ENCODE results near the gene APAF1.
"Not testable (repeated sequence)": the region's sequence is repeated elsewhere in the genome, so short reads cannot be mapped to it uniquely, and the experiment has no call there.

The APAF1 gene

DNA sequence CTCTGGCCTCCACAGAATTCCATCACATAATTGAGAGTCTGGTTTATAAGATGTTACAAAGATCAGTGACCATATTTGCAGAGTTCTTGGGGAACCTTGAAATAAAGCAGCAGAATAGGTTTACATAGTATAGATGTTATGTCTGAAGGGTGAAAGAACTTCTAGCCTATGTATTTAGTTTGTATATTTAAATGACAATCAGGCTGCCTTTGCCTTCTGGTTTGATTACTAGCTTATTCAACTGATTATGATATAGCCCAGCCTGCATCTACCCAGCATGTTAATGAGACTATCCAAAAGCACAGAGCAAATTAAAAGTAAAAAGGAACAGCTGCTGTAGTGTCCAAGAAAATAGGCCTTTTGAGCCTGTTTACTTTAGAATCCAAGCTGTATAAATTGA is 85.3 kb downstream of the APAF1 start:
- DNase-seq, result no peak

DNA sequence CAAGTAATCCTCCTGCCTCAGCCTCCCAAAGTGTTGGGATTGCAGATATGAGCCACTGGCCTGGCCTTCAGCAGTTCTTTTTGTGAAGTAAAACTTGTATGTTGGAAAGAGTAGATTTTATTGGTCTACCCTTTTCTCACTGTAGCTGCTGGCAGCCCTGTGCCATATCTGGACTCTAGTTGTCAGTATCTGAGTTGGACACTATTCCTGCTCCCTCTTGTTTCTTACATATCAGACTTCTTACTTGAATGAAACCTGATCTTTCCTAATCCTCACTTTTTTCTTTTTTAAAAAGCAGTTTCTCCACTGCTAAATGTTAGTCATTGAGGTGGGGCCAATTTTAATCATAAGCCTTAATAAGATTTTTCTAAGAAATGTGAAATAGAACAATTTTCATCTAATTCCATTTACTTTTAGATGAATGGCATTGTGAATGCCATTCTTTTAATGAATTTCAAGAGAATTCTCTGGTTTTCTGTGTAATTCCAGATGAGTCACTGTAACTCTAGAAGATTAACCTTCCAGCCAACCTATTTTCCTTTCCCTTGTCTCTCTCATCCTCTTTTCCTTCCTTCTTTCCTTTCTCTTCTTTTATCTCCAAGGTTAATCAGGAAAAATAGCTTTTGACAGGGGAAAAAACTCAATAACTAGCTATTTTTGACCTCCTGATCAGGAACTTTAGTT is 88.7 kb downstream of the APAF1 start:
- no peak for DNase-seq

DNA sequence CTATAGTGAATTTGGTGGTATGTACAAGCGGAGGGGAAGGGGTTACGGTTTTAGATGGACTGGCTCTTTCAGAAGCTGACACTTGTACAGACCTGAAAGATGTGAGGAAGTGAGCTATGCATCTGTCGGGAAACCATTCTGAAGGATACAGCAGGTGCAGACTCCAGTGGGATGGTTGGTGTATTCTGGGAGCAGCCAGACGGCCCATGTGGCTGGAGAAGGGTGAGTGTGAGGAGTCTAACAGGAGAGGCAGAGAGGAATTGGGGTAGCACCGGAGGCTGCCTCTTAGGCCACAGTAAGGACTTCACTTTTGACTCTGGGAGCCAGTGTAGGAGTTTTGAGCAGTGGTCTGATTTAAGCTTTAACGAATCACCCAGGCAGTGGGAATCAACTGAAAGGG is 90.7 kb downstream of the APAF1 start:
- DNase-seq, result no peak

DNA sequence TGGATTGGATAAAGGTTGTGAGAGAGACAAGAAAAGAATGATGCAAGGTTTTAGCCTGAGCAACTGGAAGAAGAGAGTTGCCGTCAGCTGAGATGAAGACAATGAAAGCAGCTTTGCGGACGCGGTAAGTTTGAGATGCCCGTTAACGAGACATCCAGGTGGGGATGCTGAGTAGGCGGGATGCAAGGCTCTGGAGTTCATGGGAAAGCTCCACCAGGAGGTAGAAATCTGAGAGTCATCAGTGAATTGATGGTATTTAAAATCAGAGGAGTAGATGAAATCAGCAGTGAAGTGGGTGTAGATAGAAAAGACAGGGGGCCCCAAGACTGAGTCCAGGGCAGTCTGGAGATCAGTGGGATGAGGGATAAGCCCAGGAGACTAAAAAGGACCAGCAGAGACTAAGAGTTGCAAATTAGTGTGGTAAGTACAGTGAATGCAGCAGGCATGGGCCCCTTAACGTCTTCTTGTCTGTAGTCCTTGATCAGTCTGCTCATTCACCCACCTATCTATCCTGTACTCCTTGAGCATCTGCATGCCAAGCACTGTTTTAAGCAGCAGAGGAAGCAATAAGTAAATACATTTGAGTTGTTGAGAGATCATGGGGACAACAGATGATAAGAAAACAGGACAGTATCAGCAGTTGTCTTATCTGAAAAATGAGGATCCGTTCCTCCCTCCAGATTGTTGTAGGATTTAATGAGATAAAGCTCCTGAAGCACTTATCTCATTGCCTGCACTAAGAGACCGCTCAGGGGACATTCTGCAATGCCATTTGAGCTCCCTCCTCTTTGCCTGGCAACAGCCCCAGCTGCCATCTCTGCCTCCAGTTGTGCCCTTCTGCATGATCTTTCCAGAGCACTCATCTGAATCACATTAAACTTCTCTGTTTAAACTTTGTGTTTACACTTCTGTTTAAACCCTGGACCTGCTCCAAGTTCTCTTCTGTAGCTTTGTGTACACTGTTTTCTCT is 91.5 kb downstream of the APAF1 start:
- no peak for DNase-seq

DNA sequence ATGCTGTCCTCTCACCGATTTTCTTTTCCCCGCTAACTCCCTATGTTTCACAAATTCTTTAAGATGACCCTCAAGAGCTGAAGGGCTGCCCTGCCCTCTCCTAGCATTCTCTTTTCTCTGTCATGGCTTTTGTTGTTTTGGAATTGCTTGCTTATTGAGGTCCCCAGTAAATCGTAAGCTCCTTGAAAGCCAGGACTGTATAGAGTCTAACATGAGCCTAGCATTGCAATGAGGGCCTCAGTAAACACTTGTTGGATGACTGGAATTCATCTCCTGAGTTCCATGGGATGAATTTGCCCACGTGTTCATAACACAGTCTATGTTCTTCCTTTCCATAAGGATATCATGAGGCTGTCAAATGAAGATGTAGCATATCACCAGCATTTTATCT is 92.2 kb downstream of the APAF1 start:
- no peak for DNase-seq

DNA sequence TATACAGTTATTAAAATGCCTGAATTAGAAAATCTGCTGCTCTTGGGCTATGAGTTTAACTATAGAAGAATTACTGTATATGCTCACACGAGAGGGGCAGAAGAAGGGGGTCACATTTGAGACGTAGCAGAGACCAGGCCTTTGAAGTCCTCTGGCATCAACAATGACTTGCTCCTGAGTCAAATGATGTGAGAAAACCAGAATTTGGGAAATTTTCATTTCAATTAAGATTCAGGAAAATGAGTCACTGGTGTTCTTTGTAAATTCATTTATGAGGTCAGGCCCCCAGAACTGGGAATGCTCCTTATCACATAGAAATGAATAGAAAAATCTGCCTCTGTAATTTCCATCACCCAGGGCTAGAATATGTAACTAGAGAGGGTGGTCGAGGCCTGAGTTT is 92.9 kb downstream of the APAF1 start:
- DNase-seq, result no peak

DNA sequence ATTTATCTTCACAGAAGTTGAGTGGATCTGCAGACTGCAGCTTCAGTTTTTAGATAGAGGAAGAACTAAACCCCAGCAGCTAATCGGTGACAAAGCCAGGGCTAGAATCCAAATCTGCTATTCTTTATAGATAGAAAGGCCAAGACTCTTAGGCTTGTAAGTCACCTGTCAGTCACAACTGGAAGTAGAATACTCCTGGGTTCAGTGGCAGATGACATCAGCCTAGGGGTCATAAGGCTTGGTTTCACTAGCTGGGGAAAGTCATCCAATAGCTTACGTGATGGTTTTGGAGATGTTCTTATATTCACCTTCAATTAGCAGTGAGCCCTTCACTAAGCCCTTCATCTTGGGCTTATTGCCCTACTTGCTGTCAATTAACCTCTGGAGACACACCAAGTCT is 93.4 kb downstream of the APAF1 start:
- DNase-seq, result no peak

DNA sequence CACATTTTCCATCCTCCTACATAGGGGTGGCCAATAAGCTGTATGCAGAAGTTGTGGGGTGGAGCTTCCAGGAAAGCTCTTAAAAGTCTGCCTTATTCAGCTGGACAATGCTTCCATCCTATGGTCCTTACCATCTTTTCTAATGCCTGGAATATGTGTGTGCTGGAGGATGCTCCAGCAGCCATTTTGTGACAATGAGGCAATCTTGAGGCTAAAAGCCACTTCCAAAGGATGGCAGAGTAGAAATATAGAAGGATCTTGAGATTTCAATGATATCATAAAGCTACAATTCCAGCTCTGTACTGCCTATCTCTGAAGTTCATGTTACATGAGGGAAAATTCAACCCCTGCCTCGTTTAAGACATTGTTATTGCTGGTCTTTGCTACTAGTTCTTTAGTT is 95.7 kb downstream of the APAF1 start:
- DNase-seq, result no peak

DNA sequence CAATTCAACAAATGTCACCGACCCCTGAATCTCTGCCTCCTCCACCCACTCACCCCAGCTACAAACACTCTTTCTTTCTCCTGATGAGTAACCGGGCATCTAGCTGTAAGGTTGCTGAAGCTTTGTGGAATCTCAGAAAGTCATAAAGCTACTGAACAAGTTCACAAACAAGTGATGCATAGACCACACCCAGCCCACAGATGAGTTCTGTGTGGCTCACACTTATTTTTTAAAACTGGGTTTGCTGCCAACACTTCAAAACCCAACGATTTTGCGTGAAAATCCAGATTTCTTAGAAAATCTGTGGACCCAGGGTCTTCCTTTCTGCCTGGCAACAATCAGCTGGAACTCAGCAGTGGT is 96.1 kb downstream of the APAF1 start:
- DNase-seq, result no peak

DNA sequence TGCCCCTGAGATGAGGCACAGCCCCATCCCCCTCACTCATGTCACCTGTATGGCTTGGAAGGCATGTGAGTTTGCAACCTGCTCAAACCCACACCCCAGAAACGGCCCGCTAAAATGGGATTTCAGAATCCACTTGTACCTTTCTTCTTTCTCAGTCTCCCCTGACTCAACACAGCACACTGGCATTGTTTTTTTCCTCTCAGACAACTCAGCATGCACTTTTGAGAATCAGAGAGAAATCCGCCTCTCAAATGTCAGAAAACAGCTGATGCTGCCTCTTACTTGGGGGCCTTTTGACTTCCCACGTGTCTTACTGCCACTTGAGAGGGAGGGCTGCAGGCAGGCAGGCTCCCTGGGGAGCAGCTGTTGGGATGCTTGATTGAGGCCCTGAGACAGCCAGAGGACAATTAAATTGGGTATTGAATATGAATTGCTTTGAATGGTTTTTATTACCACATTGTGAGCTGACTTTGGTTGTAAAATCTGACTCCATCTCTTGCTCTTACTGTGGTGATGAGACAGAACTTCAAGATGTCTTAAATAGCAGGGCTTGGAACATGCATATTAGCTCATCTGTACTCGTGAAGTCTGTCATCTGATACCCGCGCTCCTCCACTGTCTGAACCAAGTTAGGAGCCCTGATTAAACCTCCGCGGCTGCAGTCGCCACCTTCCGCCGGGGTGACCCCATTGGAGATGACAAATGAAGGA is 96.6 kb downstream of the APAF1 start:
- DNase-seq, result no peak

DNA sequence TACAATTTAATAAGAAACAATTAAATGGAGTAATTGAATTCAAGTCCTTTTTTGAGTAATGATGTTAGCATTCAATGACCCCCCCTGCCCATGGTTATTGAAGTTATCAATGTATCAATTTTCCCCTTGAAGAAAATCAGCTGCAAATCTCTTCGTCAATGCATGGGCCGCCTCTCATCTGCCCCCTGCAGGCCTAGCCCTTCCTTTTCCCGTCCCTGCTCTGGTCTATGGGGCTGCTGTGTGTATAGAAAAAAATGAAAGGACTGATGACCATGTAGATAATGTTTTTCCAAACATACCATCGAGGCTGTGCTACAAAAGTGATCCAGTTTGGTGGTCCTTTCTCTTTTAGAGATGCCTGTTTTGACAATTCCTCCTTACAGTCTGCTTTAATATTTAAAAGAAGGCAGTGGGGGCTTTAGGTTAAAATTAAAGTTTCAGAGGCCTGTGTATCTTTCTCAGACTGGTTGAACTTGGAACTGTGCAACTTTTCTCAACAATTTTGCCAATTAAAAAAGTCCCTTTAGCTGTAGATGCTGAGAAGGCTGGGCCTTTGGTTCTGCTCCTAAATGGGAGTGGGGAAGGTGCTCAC is 98.4 kb downstream of the APAF1 start:
- DNase-seq, result peak in 2 of 14 donors; percentile 14 to 19

DNA sequence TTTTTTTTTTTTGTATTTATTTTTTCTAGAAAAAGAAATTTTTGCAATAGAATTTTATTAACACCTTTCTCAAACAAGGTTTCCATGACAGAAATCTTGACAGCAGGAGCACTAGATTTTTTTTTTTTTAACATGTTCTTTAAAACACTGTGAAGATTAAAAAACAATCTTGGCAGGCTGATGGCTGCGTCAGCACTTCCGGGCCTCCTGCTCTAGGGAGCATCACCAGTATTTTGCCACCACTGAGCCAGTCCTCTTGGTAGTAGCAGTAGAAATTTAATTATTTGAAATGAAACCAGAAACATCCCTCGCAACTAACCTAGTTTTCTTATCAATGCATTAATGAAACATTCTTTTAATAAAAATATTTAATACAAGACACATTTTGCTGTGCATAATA is 99.6 kb downstream of the APAF1 start:
- no peak for DNase-seq

DNA sequence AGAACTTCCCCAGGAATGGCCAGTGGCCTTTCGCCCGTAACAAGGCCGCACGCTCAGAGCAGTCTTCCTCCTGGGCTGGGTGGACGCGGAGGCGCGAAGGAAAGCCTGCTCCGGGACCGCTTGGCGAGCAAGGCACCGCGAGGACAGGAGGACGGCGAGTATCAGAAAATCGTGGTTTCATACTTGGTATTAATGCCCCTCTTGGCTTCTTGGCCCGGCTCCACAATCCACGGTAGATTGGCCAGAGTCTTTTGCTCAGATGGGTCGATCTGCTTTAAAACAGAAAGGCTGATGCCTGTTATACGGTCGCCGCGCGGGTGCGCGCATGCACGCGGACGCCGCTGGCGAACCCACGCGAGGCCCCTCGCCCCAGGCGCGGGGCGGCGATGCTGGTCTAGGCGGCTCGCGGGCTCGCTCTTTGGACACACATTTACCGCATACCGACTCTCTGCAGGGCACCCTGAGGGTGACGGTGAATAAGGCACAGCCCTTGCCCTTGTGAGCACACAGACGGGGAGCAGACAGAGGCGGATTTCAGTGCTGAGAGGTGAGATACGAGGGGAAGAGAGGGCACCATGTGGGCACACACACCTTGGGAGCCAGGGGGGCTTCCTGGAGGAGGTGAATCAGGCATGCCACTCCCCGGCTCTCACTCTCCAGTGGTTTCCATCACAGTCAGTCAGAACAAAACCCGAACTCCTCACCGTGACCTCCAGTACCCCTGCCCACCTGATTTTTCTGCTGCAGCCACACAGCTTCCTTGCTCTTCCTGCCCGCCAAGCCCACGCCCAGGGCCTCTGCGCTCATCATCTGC is 100.7 kb downstream of the APAF1 start:
- no peak for DNase-seq

DNA sequence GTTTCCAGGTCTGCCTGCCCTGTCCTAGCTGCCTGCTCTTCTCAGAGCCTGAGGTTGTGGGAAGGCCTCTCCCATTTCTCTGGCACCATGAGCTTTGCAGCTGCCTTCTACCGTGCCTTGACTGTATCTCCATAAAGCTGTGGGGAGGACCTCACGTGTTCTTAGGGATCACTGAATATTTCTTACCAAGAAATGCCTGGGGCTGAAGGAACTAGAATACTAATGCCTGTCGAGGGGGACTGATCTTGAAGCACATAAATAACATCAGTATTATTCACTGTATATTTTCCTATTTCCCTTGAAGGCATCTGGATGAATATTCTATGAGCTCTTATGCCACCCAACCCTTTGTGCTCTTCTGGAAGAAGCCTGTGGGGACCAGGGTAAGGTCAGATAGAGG is 103.4 kb downstream of the APAF1 start:
- no peak for DNase-seq

DNA sequence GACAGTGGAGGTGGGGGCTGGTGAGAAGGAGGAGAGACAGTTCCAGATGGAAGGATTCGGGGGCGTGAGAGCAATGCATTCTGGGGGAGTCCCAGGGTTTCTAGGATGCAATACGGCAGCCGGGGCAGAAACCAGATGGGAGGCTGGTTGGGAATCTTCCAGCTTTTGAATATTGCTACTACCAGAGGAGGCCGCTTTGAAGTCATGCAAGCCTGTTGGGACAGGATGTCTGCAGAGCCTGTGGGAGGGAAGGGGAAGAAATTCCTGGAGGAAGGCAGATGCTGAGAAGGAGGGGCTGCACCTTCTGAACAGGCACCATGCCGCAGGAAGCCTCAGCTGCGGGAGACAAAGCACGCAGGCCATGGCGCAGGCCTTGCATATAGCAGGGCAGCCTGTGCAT is 105.4 kb downstream of the APAF1 start:
- DNase-seq, result peak in 1 of 14 donors; percentile 19

DNA sequence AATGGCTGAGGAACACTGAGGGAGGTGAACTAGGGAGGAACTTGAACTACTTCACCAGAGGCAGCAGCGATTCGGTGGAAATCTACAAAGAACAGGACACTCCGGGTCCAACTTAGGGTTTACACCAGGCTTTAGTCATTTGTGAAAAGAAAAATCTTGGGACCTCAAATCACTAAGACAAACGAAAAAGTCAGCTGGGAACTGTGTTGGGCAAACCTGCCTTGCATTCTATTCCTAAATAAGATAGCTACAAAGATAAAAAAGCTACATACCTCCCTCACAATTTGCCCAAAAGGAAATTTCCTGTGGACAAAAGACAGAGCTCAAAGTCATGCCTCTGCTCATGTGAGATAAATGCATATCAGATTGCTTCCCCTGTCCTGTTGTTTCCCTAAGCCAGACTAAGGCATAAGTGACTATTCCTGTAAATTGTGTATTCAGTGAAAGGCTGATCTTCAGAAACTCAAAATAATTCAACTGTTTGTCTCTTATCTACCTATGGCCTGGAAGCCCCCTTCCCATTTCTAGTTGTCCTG is 106.6 kb downstream of the APAF1 start:
- DNase-seq, result no peak

DNA sequence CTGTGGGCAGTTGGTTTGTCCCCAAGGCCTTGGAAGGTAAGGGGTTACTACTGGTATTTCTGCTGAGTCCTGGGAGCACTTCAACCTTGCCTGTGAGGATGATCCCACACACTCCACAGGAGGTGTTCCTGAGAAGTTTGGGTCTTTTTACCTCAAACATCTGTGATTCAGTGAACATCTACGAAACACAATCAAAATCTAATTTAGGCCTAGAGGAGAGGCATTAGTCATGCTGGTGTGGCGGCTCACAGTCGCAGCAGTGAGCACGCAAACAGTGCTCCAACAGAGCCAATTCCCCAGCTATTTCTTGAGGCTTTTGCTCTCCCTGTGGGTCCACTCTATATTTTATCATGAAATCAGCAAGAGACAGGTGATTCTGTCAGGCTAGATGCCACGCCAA is 107.6 kb downstream of the APAF1 start:
- DNase-seq, result no peak

DNA sequence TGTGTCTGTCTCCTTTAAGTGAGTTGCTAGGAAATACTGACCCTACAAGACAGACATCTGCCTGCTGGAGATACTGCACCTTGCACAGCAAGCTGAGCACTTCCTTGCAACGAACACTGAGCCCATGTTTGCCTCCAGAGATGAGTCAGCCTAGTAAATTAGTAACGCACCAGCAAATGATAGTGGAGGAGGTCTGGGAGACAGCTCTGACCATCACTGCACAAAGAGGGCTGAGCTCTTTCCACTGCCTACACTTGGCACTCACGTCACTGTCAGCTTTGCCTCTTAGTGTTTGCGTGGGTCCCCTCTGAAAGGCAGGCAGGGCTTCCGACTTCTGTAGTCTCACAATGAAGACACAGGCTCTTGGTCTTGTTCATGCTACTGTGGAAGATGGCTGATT is 109.0 kb downstream of the APAF1 start:
- DNase-seq, result peak in 3 of 14 donors; percentile 25 to 55 (median 26)

DNA sequence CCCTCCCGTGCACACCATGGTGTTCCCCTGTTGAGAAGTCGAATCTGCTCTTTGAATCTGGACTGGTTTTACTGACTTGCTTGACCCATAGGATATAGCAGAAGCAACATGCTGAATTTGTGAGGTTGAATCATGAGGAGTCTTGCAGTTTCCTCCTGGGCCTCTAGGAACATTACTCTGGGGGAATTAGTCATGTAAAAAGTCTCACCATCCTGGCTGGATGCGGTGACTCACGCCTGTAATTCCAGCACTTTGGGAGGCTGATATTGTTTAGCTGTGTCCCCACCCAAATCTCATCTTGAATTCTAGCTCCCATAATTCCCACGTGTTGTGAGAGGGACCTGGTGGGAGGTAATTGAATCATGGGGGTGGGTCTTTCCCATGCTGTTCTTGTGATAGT is 110.8 kb downstream of the APAF1 start:
- not testable (repeated sequence) for DNase-seq

DNA sequence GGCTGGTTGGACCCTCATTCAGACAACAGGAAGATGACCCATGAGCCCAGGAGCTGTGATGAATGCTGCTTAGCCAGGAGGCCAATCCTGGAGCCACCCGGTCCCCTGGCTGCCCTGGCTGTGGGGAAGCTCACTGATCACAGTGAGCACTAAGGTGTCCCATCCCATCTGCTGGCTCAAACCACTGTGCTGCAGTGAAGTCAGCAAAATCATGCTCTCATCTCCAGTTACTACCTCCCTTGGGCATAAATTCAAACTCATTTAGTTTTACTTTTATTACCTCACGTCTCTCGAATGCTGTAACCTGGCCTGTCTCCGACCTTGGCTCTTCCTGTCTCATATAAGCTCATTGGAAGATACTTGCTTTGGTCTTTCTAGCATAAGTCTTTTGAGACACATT is 112.4 kb downstream of the APAF1 start:
- DNase-seq, result no peak

DNA sequence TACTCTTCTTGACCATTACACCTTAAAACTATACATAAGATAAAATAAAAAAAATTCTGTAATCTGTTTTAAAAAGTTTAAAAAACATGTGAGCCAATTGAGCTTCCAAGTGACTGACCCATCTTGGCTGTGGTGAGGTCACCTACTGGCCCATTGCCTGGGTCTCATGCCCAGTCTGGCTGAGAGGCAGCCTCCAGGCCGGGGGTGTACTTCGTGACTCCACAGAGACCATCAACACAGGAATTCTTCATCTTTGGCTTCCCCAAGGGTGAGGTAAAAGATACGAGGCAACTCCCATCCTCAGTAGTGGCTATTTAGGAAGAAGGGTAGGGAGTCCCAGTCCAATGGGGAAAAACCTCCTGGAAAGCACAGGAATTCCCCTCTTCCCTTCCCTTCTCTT is 113.2 kb downstream of the APAF1 start:
- peak in 12 of 14 donors; percentile 15 to 72 (median 50) for DNase-seq

DNA sequence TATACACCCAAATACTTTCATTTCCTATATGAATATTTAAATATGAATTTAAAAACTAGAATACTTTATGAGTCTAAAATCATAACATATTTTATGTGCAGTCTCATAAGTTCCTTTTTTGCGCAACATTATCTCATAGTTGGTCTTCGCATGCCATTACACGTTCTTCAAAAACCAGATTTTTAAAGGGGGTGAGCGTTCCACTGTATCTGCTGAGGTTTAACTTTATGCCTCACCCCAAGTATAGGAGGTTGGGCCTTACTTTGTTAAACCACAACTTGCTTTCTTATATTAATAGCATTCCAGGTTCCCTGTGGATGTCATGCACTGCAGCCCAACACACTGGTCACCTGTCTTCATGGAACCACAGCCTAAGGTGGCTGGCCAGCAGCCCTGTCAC is 118.6 kb downstream of the APAF1 start:
- no peak for DNase-seq
